PFSK-1 (cell line): Measurements from ENCODE around the gene RGL3.

Experiments used
- FOXP2 ChIP-seq: optimal IDR thresholded peaks from 2 replicates; pipeline ENCODE3; 2011; ENCODE audit warnings: borderline replicate concordance, control low read depth, inconsistent platforms; ENCODE audit not compliant: insufficient read depth; ENCODE audit errors: extremely low read length, extremely low read depth
- POLR2AphosphoS5 ChIP-seq: IDR thresholded peaks from 2 replicates; pipeline ENCODE4 v1.6.1; 2012; ENCODE audit warnings: low read depth, mild to moderate bottlenecking, control low read depth, low read length, moderate library complexity
- REST ChIP-seq, 2 experiments: IDR thresholded peaks; 2 replicates each; pipeline versions ENCODE4 v1.6.1 to v1.8.0; 2011 to 2012; ENCODE audit warnings: low read depth in 2 of 2, low read length in 2 of 2, control low read depth in 1 of 2, inconsistent platforms in 1 of 2, mild to moderate bottlenecking in 1 of 2, moderate library complexity in 1 of 2; ENCODE audit not compliant: insufficient read depth in 1 of 2
- SIN3A ChIP-seq: IDR thresholded peaks from 2 replicates; pipeline ENCODE4 v1.6.1; 2012; ENCODE audit warnings: mild to moderate bottlenecking, low read length, moderate library complexity, borderline replicate concordance; ENCODE audit not compliant: insufficient read depth
- TAF1 ChIP-seq: IDR thresholded peaks from 2 replicates; pipeline ENCODE4 v1.6.1; 2012; ENCODE audit warnings: low read length, control low read depth, borderline replicate concordance; ENCODE audit not compliant: insufficient read depth

Gene RGL3

DNA sequence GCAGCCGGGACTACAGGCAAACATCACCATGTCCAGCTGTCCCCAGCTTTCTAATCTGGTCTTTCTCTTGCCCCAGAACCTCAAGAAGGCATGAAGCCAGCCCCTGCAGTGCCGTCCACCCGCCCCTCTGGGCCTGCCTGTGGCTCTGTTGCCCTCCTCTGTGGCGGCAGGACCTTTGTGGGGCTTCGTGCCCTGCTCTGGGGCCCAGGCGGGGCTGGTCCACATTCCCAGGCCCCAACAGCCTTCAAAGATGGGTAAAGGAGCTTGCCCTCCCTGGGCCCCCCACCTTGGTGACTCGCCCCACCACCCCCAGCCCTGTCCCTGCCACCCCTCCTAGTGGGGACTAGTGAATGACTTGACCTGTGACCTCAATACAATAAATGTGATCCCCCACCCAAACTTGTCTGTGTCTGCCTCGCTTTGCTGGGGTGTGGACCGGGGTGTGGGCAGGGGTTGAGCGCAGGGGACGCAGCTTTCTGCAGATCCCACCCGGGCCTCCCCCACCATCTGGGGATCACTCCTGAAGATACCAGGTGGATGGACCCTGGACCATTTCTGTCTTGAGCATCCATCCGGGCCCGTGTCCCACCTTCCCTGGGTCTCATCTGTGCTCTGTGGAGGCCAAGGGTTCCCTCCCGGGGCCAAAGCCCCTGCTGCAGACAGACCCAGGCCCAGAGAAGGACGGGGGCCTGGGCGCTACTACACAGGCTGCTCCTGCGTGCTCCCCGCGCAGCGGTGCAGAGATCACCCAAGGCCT is 31.6 kb upstream of the RGL3 start:
- TF ChIP-seq REST (IDR thresholded peaks at IDR 0.05; ENCODE audit: insufficient read depth in 1 of 2, low read depth in 2 of 2, low read length in 2 of 2) (no peak), FOXP2 (no peak)

DNA sequence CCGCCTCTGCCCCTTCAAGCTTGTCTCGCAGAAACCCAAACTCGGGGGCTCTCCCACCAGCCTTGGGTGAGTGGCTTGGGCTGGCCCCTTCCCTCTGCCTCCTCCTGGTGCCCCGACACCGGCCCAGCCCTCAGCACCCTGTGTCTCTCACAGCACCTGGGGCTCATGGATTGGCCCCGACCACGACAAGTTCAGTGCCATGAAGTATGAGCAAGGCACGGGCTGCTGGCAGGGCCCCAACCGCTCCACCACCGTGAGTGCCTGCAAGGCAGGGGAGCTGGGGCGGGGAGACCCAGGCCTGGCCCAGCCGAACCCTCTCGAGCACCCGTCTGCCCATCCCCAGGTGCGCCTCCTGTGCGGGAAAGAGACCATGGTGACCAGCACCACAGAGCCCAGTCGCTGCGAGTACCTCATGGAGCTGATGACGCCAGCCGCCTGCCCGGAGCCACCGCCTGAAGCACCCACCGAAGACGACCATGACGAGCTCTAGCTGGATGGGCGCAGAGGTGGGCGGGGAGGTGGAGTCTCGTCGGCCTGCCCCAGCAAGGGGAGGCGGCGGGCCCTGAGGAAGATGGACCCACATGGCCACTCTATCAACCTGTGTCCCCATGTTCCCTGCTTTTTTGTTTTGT is 29.9 kb upstream of the RGL3 start:
- no peak for TF ChIP-seq POLR2AphosphoS5
- no peak for TF ChIP-seq REST (IDR thresholded peaks at IDR 0.05; ENCODE audit: insufficient read depth in 1 of 2, low read depth in 2 of 2, low read length in 2 of 2)
- TF ChIP-seq FOXP2: no peak
- no peak for TF ChIP-seq TAF1
- TF ChIP-seq SIN3A: no peak

GRCh38 chr19:11448410-11448809 is 29.3 kb upstream of the RGL3 start:
- TF ChIP-seq FOXP2 (no peak), TAF1 (no peak), REST (IDR thresholded peaks at IDR 0.05; ENCODE audit: insufficient read depth in 1 of 2, low read depth in 2 of 2, low read length in 2 of 2) (no peak), SIN3A (no peak), POLR2AphosphoS5 (no peak)

GRCh38 chr19:11447347-11448262 is 28.5 kb upstream of the RGL3 start:
- TF ChIP-seq TAF1 (no peak), FOXP2 (no peak), REST (IDR thresholded peaks at IDR 0.05; ENCODE audit: insufficient read depth in 1 of 2, low read depth in 2 of 2, low read length in 2 of 2) (no peak), POLR2AphosphoS5 (no peak), SIN3A (no peak)
